Neural cell (in vitro differentiated cells): ENCODE results near the gene SLC66A2.

ENCODE experiments used
- CTCF ChIP-seq: fragments of 450-650 bp; IDR thresholded peaks from 2 replicates; pipeline ENCODE4 v1.5.1; 2014; ENCODE audit warnings: antibody characterized with exemption, mild to moderate bottlenecking, moderate library complexity; ENCODE audit not compliant: poor library complexity, severe bottlenecking
- EZH2 ChIP-seq: fragments of 200-600, 300-800 bp; shearing (Covaris generic), sonication (generic); IDR thresholded peaks from 2 replicates; pipeline ENCODE4 v1.6.1; 2014; ENCODE audit warnings: antibody characterized with exemption, low read length, borderline replicate concordance, mild to moderate bottlenecking; ENCODE audit not compliant: insufficient read depth, poor library complexity, severe bottlenecking
- MXI1 ChIP-seq: fragments of 450-650 bp; conservative IDR thresholded peaks from 2 replicates; pipeline ENCODE4 v1.6.1; 2014; ENCODE audit warnings: antibody characterized with exemption, mild to moderate bottlenecking; ENCODE audit not compliant: poor library complexity, severe bottlenecking
- POLR2AphosphoS5 ChIP-seq: IDR thresholded peaks from 2 replicates; pipeline ENCODE4 v1.6.1; 2012
- RAD21 ChIP-seq: fragments of 450-650 bp; conservative IDR thresholded peaks from 2 replicates; pipeline ENCODE4 v1.6.1; 2014; ENCODE audit warnings: antibody characterized with exemption, mild to moderate bottlenecking, moderate library complexity

GRCh38 chr18:79887181-79888000 is 64.1 kb downstream of the SLC66A2 start:
- TF ChIP-seq CTCF (no peak), POLR2AphosphoS5 (no peak), MXI1 (no peak), RAD21 (no peak), EZH2 (no peak)
